Measurements from ENCODE around the gene SUGCT.
"Not testable (repeated sequence)": the region's sequence is repeated elsewhere in the genome, so short reads cannot be mapped to it uniquely, and the experiment has no call there.

Gene SUGCT

DNA sequence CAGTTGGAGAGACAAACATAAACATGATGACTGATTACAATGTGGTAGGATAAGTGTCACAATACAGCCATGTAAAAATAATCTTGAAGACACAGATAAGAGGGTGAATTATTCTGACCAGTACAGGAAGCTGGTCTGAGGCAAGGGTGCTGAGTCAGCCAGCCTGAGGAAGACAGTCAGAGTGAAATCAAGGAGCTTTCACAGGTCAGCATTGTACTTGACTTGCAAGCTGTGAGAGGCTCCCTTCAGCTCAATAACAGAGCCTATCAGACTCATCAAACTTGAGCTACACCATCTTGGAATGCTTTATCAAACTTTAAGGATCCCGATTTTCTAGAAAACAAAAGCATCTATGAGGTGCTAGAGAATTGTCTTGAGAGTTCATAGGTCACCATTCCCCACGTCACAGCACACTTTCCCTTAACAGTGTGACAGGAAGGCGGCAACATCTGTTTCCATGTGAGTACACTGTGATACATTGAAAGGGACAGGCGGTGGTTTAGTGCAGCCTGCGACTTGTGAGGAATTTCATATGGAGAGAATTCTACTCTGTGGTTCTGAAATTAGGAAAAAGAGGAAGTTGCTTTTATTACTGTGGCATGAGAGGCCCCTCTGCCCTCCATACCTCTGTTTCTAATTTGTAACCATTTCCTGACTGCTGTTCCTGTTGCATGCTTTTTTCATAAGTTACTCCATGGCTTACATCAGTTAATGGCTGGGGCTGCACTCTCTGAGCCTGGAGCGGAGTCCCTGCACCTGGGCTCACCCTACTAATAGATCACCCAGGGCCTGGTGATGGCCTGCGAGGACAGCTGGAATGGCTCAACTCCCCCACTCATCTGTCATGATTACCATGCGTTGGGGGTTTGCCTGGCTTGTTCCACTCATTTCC, 417.1 kb downstream of the SUGCT start:
- no peak for DNase-seq (ENCODE audit: low read depth in 2 of 2, low spot score in 1 of 2)

DNA sequence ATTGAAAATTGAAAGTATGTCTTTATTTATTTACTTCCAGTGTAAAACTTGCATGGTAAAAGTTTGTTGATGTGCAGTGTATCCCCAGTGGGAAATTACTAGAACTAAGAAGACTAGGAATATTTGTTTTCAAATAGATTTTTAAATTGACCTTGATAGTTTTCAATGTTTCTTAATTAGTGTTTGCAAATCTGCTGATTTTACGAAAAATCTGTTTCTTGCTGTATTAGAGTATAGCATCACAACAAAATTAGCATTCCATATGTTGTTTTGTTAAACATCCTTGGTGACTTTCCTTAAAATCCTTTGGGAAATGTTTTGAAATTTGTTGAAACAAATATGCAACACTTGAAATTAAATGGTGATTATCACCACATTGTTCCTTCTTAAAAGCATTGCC, 425.9 kb downstream of the SUGCT start:
- DNase-seq (ENCODE audit: low read depth in 2 of 2, low spot score in 1 of 2) = no peak

DNA sequence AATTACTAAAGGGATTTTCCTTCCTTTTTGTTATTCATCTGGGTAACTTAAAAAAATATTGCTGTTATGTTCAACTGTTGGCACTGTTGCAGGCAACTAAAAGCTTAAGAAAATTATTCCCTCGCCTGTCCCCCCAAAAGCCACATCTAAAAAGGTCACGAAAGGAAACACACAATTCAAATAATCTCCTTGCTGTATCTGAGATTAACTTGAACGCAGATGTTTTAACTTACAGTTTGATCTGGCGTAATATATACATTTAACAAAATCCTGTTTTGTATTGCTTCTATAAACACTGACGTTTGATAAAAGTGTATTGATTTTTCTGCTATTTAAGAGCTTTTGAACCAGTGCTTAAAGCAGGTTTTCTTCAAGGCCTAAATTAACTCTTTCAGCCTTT, 432.1 kb downstream of the SUGCT start:
- DNase-seq (ENCODE audit: low read depth in 2 of 2, low spot score in 1 of 2) = no peak

DNA sequence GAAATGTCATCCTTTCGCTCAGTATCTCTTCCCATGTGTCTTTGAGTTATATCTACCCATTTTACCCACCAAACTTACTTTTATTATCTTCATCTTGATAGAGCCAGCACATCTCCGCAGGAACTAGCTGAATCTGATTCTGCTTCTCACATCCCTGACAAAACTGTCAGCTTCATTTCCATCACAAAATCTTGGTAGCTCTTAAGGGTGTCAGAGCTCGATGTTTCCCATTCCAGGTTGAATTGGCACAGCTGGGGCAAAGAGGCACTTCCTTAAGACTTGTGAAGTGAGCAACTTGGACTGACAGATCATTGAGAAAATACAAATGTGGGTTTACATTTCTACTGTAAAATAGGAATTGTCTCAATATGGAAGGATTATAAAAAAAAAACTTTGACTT, 434.5 kb downstream of the SUGCT start:
- no peak for DNase-seq (ENCODE audit: low read depth in 2 of 2, low spot score in 1 of 2)

DNA sequence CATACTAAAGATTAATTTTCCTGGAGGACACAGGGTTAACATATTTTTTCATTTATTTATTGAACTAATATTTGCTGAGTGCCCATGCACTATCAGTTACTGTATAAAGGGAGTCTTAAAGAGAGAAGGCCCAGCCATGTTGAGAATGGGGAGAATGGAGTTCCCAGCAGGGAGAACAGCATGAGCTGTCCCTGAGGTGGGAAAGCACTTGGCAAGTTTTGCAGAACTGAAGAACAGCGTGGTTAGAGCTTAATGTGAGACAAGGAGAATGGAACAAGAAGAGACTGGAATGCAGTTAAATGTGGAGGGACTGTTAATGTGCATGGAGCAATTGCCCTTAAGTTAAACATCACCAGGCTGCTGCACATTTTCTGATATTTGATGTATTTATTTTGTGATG, 435.4 kb downstream of the SUGCT start:
- no peak for DNase-seq (ENCODE audit: low read depth in 2 of 2, low spot score in 1 of 2)

DNA sequence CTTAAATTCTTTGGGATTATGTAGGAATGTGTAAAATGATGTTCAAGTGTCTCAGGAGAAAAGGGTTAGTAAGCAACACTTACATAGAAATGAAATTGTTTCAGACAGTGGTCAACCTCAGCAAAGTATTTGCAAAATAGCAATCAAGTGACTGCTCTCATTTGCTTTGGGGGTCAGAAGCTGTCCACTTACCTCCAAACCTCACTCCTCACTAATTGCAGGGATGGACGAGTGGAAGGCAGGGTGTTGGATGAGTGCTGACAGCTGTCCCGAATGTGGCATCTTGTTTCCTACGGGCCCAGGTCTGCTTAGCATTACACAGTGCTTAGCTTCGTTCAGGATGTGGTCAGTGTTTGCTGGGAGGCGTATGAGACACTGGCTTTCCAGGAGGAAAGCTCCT, 437.0 kb downstream of the SUGCT start:
- no peak for DNase-seq (ENCODE audit: low read depth in 2 of 2, low spot score in 1 of 2)

DNA sequence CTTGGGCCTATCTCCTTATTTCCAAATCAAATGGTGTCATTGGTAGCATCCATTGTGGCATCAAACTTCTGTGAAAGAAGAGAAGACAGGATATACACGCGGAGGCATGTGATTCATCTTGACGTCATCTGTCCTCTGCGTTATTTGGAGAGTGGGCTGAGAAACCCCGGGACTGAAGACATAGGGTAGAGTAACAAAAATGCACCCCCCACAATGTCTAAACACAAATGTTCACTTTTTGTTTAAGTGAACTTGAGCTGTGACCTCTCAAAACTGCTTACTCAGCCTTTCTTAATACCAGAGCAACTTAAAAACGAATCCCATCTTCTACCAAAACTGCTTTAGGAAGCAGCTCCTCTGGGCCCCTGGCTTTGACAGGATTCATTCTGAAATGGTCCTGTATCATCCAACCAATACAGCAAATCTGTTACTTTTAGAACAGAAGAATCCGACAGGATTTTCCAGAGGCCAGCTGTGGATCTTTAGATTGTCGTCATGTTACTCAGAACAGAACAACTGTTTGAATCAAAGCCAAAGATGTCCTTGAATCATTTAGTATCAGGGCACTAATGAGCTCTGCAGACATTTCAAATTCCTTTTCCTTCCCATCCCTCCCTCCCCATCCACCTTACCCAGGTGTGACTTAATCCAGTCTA, 438.1 kb downstream of the SUGCT start:
- DNase-seq (ENCODE audit: low read depth in 2 of 2, low spot score in 1 of 2) = no peak

DNA sequence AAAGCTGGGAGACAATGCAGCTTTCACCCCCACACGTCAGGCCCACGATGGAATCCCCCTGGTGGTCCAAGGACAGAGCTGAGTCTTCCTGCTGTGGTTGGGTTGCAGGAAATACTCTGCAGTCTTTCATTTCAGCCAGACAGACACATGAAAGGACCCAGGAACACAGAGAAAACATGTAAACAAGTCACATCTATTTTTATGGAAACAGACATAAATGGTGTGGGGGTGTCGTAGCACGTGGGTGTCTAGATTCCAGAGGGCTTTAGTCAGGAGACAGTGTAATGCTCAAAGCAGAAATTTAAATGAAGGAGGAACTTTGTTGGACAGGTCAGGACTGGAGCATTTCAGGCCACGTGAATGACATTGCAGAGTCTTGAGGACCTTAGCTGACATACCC, 444.6 kb downstream of the SUGCT start:
- no peak for DNase-seq (ENCODE audit: low read depth in 2 of 2, low spot score in 1 of 2)

DNA sequence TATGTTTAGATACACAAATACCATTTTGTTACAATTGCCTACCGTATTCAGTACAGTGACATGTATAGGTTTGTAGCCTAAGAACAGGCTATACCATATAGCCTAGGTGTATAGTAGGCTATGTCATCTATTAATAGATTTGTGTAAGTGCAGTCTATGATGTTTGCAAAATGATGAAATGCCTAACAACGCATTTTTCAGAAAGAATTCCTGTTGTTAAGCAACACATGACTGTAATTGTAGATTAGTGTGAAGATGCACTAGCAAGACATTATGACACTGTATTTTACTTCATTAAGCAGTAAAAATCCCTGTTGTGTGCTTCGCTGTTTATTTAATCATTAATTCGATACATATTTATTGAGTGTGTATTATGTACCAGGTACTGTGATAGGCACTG, 446.0 kb downstream of the SUGCT start:
- DNase-seq (ENCODE audit: low read depth in 2 of 2, low spot score in 1 of 2) = no peak

DNA sequence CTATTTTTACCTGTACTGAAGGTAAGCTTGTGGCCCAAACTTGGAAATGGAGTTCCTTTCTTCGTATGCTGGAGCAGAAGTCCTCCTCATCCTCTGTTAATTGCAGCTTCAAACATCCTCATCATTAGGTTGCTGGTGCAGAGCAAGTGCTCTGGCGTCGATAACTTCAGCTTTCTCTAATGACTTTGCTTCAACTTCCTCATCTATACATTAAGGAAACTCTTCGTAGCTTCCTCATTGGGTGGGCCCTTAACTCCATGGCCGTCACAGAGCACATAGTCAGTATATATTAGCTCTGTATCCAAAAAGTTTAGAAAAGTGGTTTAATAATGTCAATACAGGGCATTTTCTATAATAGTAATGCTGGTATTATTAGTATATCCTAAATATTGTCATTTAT, 447.7 kb downstream of the SUGCT start:
- no peak for DNase-seq (ENCODE audit: low read depth in 2 of 2, low spot score in 1 of 2)

DNA sequence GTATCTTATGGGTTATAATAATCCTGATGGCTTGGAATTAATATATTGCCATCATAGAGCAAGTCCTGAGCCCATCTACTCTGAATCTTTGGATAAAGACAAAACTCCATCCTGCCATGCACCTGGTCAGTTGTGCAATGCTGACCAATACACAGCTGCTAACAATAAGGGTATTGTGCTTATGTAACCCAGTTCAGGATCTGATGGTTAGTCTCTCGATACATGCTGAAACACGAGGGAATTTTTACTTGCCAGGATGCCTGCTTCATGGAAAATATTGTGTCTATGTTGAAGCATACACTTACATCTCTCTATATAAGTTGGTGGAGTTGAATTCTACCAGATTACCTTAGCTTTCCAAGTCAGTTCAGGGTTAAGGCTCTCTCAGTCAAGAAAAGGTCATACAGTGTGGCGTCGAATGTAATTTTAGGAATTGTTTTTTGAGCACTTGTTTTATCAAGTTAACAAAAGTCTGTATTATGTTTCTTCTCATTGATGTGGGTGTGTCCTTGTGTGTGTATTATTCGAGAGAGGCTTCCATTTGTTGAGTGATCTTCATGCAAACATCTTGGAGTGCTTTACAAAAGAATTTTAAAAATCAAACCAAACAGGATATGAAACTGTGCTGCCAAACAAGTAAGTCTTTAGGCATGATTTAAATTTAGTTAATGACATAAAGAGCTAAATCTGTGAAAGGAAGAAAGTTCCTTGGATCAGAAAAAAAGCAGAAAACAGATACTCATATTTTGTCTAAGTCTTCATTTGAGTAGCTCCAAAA, 449.1 kb downstream of the SUGCT start:
- DNase-seq (ENCODE audit: low read depth in 2 of 2, low spot score in 1 of 2) = no peak

DNA sequence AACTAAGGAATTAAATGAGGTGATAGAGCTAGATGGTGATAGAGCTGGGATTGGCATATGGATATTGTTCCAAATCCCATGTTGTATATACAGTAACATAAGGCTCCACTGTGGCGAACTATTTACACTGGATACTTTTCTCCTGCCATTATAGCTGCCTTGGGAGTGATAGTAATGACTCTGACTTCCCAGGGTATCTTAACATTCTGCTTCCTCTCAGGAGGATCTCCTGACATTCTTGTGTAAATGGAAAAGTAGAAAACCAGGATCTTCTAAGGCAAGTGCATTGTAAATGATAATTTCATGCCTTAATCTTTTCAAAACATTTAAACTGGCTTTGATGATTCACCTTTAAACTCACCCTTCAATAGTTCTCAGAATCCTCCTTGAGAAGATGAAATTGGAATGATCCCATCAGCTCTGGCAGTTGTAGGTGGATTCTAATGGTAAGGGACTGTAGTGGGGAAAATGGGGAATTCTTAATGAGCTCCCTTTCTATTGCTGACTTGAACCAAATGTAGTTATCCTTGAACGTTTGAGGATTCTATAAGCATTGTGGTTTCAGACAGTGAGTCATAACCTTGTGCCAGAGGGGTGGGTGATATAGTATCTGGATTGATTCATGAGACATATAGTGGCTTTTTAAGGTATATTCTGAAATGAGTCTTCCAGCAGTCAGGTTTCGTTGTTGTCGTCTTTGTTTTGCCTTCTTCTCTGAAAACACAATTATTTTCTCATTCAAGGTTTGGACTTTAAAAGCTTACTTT, 450.0 kb downstream of the SUGCT start:
- no peak for DNase-seq (ENCODE audit: low read depth in 2 of 2, low spot score in 1 of 2)

DNA sequence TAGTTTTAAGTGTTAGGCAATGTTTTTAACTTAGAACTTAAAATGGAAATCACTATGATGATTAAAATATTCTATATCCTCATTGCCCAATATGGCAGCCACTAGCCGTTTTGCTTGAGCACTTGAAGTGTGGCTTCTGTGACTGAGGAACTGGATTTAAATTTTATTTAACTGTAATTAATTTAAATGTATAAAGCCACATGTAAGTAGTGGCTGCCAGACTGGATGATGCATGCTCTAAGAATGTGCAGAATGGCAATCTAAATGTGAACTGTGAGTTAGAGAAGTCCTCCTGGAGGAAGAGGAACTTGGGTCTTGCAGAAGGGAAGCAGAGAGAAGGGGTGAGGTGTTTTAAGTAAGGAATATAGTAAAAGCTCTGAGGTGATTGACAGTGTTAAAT, 451.4 kb downstream of the SUGCT start:
- no peak for DNase-seq (ENCODE audit: low read depth in 2 of 2, low spot score in 1 of 2)

DNA sequence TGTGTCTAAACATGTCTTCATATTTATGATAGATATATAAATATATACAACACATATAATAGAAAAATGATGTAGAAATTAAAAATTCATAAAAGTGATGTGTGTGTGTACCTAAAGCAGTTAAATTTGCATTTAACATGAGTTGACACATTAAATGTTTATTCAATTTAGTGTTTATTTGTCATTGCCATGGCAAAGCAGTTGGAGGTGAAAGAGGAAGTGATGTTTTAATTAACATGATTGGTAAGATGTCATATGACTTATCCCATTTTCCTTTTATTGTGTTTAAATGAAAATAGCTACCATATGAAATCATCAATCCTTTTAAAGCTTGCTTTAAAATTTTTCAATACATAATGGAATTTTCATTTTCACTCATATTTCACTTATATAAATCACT, 452.6 kb downstream of the SUGCT start:
- DNase-seq (ENCODE audit: low read depth in 2 of 2, low spot score in 1 of 2) = no peak

DNA sequence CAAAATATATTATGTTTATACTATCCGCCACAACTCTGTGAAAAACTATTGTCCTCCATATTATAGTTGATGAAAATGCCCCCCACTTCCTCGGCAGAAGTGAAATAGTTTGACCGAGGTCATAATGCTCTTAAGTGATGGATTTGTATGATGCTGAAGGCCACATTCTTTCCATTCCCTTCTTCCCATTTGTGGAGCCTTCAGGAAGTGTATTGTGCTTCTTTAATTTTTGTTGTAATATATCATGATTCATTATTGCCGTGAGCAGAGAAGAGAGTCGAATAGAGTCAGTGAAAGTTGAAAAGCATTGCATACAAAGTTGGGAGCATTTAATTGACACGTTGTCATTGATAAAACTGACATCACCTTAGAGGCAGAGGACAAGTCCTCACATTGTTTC, 460.3 kb downstream of the SUGCT start:
- no peak for DNase-seq (ENCODE audit: low read depth in 2 of 2, low spot score in 1 of 2)

DNA sequence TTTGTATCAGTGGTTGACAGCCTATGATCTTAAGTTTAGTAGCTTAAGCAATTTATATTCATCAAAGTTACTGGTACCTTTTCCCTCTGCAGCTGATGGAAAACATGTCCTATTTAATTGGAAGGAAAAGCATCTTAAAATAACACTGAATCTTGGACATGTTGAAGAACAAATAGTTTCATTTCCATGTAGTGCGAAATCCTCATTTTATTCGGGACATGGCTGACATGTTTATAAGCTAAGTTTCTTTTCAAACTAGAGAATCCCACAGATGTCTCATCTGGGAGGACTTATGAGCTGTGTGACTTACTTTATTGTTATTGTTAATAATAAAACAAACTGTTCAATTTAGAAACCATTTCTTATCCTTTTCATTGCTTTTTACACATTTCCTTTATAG, 461.0 kb downstream of the SUGCT start:
- no peak for DNase-seq (ENCODE audit: low read depth in 2 of 2, low spot score in 1 of 2)

DNA sequence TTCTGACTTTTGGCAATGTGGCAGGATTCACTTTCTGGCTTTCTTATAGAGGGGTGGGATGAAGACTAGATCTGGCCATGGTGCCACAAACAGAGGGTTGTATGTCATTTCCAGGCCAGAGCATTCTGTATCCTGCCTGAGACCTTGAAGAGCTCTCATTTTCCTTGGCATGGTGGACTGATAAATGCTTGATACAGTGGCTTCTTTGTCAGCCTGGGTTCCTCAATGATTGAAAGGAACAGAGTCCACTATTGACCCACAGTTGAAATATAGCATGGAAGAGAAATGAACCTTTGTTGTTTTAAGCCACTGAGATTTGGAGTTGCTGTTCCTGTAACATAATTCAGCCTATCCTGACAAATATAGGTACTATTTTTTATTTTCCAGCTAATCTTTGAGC, 462.7 kb downstream of the SUGCT start:
- DNase-seq (ENCODE audit: low read depth in 2 of 2, low spot score in 1 of 2) = no peak

DNA sequence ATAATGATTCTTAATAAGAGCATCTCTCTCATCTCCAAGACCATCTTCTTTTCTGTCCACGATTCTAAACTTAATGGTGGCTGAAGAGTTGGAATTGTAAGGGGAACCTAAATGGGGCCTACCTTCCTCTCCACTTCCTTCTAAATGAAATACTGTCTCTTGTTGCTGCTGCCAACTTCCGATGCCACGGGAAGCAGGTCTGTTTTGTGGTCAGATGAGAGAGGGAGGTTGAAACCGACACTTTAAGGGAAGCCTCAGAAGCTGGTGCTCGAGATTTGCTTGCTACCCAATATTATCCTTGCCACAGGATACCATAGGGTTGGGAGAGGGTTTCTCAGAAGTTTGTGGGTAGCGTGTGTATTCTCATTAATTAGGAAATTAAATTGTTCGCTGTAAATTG, 464.1 kb downstream of the SUGCT start:
- DNase-seq (ENCODE audit: low read depth in 2 of 2, low spot score in 1 of 2) = no peak

DNA sequence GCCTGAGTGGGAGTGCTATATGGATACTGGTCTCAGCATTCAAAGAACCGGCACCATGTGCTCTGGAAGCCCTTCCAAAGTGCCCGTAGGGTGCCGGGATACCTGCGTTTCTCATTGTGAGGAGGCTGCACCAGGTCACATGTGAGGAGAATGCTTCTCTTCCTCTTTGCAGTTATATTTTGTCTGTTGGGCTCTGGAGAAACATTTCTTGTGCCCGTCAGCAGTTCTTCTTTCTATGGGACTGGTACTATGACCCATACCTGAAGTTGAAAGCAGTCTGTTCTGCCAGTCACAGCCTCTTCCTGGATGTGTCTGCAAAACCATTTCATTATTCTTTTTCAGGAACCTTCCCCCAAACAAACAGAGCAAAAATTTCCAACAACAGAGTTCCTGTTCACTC, 465.0 kb downstream of the SUGCT start:
- no peak for DNase-seq (ENCODE audit: low read depth in 2 of 2, low spot score in 1 of 2)

DNA sequence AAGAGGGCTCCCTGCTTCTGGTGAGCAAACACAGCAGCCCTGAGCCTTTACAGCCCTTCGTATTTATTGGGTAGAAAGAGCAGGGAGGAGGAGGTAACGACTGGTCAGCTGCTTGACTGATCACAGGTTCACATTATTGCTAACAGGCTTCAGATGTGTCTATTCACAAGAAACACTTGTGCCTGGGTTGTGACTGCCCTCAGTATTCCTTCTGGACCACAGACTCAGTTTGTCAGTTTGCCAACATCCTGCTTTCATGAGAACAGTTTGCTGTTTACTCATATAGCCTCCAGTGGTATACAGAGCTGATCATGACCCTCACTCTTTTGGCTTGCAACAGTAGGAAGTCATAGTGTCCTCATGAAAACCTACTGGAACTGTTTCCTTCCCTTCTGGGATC, 467.5 kb downstream of the SUGCT start:
- not testable (repeated sequence) for DNase-seq (ENCODE audit: low read depth in 2 of 2, low spot score in 1 of 2)

All from stimulated activated CD8-positive, alpha-beta memory T cell treated with anti-CD3 and anti-CD28 coated beads, Interleukin-4, amount 100 ng/mL, for 4 hours (primary cell).